Stromal cell of bone marrow (primary cell): ENCODE data around the gene SPAST.
A peak's percentile ranks its signal among the peaks of the same experiment; 100 is the strongest.
"Not testable (repeated sequence)": the region's sequence is repeated elsewhere in the genome, so short reads cannot be mapped to it uniquely, and the experiment has no call there.

ENCODE experiments used
- DNase-seq: peaks from one replicate; pipeline ENCODE4 v3.0.0-alpha.2; 2012; ENCODE audit warnings: low read depth

Gene SPAST

GRCh38 chr2:32063310-32064020 lies at the start of gene SPAST:
Gene SPAST, plus strand, starts transcription at chr2:32063556. Its CDS starts 276 bp downstream, at chr2:32063832.
- peak; percentile 93 for DNase-seq

GRCh38 chr2:32018789-32019482 lies 44.4 kb upstream of the SPAST start:
- DNase-seq = not testable (repeated sequence)

GRCh38 chr2:32034198-32034887 lies 29.0 kb upstream of the SPAST start:
- DNase-seq = not testable (repeated sequence)

- DNase-seq = peak; percentile 83
Observed at GRCh38 chr2:32039447-32040219, 23.7 kb upstream of the SPAST start, which contains the start of gene DPY30. Gene DPY30, minus strand, starts transcription at chr2:32039805. Its CDS starts 349 bp downstream, at chr2:32039456.

GRCh38 chr2:32043561-32043960 lies 19.8 kb upstream of the SPAST start:
- DNase-seq = no peak

GRCh38 chr2:32051836-32052439 lies 11.4 kb upstream of the SPAST start:
- DNase-seq = no peak

- not testable (repeated sequence) for DNase-seq
Observed at GRCh38 chr2:32054583-32054982, 8.8 kb upstream of the SPAST start.

GRCh38 chr2:32058130-32058529 lies 5.2 kb upstream of the SPAST start:
- DNase-seq = no peak

- DNase-seq = no peak
Observed at GRCh38 chr2:32060266-32060665, 3.1 kb upstream of the SPAST start.

GRCh38 chr2:32061430-32061829 lies 1.9 kb upstream of the SPAST start:
- DNase-seq = no peak

GRCh38 chr2:32061973-32062861 lies 1.1 kb upstream of the SPAST start:
- peak; percentile 61 for DNase-seq

GRCh38 chr2:32064021-32064601 lies 755 bp downstream of the SPAST start:
- no peak for DNase-seq

GRCh38 chr2:32064713-32065112 lies 1.4 kb downstream of the SPAST start:
- DNase-seq = no peak

GRCh38 chr2:32067549-32067948 lies 4.2 kb downstream of the SPAST start:
- DNase-seq = no peak

GRCh38 chr2:32074134-32074506 lies 10.8 kb downstream of the SPAST start:
- no peak for DNase-seq

- DNase-seq = no peak
Observed at GRCh38 chr2:32095671-32096070, 32.3 kb downstream of the SPAST start.

GRCh38 chr2:32108111-32108510 lies 44.8 kb downstream of the SPAST start:
- DNase-seq = no peak

- no peak for DNase-seq
Observed at GRCh38 chr2:32118055-32118454, 54.7 kb downstream of the SPAST start.

GRCh38 chr2:32119161-32119560 lies 55.8 kb downstream of the SPAST start:
- no peak for DNase-seq

GRCh38 chr2:32124660-32125059 lies 61.3 kb downstream of the SPAST start:
- DNase-seq = no peak
